ENCODE results near the gene UBE3A.

Gene UBE3A

DNA sequence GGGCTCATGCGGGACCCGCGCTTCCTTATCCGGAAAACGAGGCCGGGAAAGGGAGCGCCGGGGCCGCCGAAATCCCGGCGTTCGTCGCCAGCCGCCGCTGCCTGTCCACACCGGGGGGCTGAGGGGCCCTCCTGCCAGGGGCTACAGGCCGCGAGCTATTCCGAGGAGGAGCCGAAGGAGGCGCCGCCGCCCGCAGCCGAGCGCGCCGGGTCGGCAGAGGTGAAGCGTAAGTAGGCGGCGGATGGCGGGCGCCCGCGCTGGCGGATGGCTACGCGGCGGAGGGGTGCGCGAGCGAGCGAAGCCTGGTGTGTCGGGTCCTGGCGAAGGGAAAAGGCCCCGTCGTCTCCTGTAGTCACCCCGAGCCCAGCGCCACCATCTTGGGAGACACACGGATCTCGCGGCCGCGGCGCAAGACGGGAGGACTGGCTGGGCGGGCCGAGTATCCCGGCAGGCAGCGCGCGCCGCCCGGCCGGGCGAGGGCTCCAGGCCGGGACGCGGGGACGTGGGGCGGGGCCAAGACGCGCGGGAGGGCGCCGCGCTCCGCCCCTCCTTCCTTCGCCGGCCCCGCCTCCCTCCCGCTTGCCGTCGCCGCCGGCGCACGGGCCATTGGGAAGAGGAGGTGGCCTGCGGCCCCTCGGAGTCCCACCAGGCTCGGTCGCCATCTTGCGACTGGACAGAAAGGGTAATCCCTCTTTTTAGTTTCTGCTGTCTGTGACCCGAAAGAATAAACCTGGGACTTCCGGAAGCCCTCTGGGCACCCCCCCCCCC is at the start of gene UBE3A:
Gene UBE3A, minus strand, starts transcription at position 424 of the 768 bp plus-strand sequence. CDS start 29,917 bp downstream, outside the sequence.
- peak; percentile 93 to 96 for DNase-seq
- TF ChIP-seq POLR2A (IDR thresholded peaks at IDR 0.05; ENCODE audit: low read length) (peak; percentile 85), GATA1 (IDR thresholded peaks at IDR 0.05; ENCODE audit: low read depth, low read length) (no peak)

- TF ChIP-seq GATA1 (IDR thresholded peaks at IDR 0.05; ENCODE audit: low read depth, low read length), result no peak
- no peak for DNase-seq
Measured at GRCh38 chr15:25487226-25487884, 48.5 kb upstream of the UBE3A start.

DNA sequence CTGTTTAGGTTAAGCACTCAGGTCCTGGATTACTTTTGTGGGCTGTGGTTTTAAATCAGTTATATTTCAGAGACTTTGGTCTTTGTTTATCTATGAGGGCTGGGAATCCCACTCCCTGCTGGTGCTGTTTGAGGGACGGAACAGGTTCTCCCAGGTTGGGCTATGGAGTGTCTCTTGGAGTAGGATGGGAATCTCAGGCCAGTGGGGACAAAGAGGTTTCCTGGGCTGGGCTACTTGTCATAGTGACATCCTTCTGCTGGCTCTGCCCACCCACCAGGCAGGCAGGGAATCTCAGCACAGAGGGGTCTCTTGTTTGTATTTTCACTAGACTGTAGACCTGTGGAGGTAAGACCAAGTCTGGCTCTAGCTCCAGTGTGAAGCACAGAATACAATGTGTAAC is 47.2 kb upstream of the UBE3A start:
- no peak for TF ChIP-seq GATA1 (IDR thresholded peaks at IDR 0.05; ENCODE audit: low read depth, low read length)
- TF ChIP-seq POLR2A (IDR thresholded peaks at IDR 0.05; ENCODE audit: low read length), result no peak
- DNase-seq, result no peak

GRCh38 chr15:25481208-25481859 is 42.5 kb upstream of the UBE3A start:
- DNase-seq, result no peak
- no peak for TF ChIP-seq GATA1 (IDR thresholded peaks at IDR 0.05; ENCODE audit: low read depth, low read length)

- no peak for DNase-seq
- TF ChIP-seq POLR2A (IDR thresholded peaks at IDR 0.05; ENCODE audit: low read length) (no peak), GATA1 (IDR thresholded peaks at IDR 0.05; ENCODE audit: low read depth, low read length) (no peak)
Measured at GRCh38 chr15:25478313-25478712, 39.5 kb upstream of the UBE3A start.

DNA sequence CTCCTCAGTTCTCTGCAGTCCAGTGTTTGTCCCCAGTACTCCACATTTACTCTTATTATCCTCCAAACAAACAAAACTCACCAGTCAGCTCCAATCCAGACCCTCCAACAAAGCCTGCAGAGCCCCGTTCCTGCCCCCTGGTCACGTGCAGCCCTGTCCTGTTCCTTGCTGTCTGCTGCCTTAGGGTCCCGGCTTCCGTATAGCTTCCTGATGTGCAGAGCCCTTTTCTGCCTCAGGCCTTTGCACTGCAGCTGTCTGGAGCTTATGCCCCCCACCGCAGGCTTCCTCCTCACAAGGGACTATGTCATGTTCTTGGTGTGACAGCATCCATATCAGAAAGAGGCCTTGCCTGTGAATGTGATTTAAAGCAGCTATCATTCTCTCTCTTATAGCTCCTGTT is 39.0 kb upstream of the UBE3A start:
- TF ChIP-seq GATA1 (IDR thresholded peaks at IDR 0.05; ENCODE audit: low read depth, low read length), result no peak
- TF ChIP-seq POLR2A (IDR thresholded peaks at IDR 0.05; ENCODE audit: low read length), result no peak
- no peak for DNase-seq

DNA sequence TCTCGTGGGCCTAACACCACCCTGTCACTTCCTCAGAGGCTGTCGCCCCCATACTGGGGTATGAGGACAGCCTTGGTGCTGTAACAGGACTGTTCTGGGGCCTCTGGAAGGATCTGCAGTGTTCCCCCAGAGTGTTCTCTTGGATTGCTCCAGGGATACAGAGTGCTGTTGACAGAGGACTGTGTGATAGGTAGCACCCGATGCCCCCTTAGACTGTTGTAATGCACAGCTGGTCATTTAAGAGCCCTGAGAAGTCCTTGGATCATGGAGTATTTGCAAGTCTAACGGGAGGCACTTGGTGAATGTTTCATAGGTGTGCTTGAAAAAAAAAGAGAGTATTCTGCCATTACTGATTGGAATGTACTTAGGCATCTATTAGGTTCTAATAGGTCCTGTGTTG is 35.4 kb upstream of the UBE3A start:
- DNase-seq, result no peak
- TF ChIP-seq GATA1 (IDR thresholded peaks at IDR 0.05; ENCODE audit: low read depth, low read length) (no peak), POLR2A (IDR thresholded peaks at IDR 0.05; ENCODE audit: low read length) (no peak)

DNA sequence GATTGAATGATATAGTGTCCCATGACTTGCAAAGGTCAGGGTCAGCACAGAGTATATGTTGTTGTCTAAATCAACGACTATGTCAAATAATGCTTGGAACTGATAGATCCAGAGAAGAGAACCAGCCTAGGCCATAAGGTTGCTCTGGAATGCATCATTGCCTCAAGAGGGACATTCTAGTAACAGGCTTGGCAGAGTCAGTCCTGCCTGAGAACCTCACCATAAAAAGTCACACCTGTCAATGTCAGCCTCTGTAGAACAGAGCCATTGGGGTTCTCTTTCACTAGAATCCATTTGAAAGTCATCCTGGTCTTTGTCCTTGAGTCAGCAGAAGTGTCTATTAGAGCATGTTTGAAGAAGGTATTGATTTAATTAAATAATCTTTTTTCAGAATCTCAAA is 31.4 kb upstream of the UBE3A start:
- TF ChIP-seq GATA1 (IDR thresholded peaks at IDR 0.05; ENCODE audit: low read depth, low read length) (no peak), POLR2A (IDR thresholded peaks at IDR 0.05; ENCODE audit: low read length) (no peak)
- no peak for DNase-seq

DNA sequence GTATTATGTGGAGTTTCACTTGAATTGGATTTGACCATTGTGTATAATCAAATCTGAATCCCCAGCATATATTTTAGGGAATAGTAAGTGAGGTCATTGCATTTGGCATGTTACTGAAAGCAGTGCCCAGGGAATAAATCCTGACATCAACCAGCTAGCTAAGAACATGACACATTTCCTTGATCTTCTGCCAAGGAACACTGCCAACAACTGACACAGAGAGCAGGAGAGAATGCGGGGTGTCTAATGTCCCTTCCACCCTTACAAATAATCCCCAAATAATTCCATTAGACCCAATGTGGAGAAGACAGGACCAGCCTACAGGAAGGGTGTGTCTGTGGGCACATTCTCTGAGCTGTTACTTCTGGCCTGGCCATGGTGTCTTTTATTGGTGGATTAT is 30.6 kb upstream of the UBE3A start:
- no peak for DNase-seq
- TF ChIP-seq GATA1 (IDR thresholded peaks at IDR 0.05; ENCODE audit: low read depth, low read length), result no peak
- TF ChIP-seq POLR2A (IDR thresholded peaks at IDR 0.05; ENCODE audit: low read length), result no peak

GRCh38 chr15:25468611-25469010 is 29.8 kb upstream of the UBE3A start:
- TF ChIP-seq POLR2A (IDR thresholded peaks at IDR 0.05; ENCODE audit: low read length), result no peak
- TF ChIP-seq GATA1 (IDR thresholded peaks at IDR 0.05; ENCODE audit: low read depth, low read length), result no peak
- no peak for DNase-seq

DNA sequence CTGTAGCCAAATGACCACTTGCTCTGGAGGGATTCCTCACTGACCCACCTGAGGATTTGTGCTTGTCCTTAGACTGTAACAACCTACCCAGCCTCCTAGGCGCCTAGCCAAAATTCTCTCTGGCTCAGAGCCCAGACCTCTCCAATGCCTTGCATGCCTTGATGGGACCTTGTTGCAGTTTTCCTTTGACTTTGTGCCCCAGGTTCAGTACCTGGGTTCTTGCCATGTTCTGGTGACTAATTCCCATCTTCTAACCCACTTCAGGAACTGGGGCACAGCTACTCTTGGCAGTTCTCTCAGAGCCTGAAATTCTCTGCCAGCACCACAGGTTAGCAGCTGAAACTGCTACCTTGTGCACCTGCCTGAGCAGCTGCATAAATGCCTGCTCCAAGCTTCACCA is 27.0 kb upstream of the UBE3A start:
- DNase-seq, result no peak
- TF ChIP-seq GATA1 (IDR thresholded peaks at IDR 0.05; ENCODE audit: low read depth, low read length) (no peak), POLR2A (IDR thresholded peaks at IDR 0.05; ENCODE audit: low read length) (no peak)

DNA sequence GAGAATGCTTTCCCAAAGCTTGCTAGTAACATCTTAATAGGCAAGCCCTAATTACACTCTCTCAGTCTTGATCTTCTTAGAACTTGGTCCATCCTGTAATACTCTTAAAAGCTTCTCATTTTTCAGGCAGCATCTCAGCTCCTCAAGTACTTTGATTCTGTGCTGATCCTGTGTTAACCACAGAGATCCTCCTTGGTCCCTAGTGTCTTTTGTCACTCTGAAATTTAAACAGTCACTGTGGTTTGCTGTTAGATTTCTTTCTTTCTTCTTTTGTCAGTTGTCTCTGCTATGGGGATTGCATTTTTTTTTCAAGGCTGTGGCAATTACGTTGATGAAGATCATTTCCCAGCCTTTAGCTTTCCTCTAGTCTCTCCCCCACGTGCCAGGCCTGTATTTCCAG is 26.0 kb upstream of the UBE3A start:
- TF ChIP-seq GATA1 (IDR thresholded peaks at IDR 0.05; ENCODE audit: low read depth, low read length) (no peak), POLR2A (IDR thresholded peaks at IDR 0.05; ENCODE audit: low read length) (no peak)
- DNase-seq, result no peak

- TF ChIP-seq GATA1 (IDR thresholded peaks at IDR 0.05; ENCODE audit: low read depth, low read length) (no peak), POLR2A (IDR thresholded peaks at IDR 0.05; ENCODE audit: low read length) (no peak)
- no peak for DNase-seq
Measured at GRCh38 chr15:25464383-25464782, 25.6 kb upstream of the UBE3A start.

- TF ChIP-seq GATA1 (IDR thresholded peaks at IDR 0.05; ENCODE audit: low read depth, low read length) (no peak), POLR2A (IDR thresholded peaks at IDR 0.05; ENCODE audit: low read length) (no peak)
- no peak for DNase-seq
Measured at GRCh38 chr15:25456196-25456595, 17.4 kb upstream of the UBE3A start.

DNA sequence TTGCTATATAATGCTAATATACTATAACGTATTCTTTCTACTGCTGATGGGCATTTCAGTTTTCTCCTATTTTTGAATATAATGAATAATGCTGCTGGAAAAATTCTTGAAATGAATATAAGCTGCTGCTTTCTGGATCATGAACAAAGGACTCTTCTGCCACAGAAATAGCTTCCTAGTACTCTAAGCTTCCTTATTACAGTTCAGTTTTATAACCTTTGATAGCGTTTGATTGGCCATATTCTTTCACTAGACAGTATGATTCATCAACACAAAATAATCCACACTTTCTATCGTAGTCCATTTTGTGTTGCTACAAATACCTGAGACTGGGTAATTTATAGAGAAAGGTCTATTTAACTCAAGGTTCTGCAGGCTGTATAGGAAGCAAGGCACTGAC is 16.4 kb upstream of the UBE3A start:
- no peak for TF ChIP-seq GATA1 (IDR thresholded peaks at IDR 0.05; ENCODE audit: low read depth, low read length)
- no peak for TF ChIP-seq POLR2A (IDR thresholded peaks at IDR 0.05; ENCODE audit: low read length)

More for the DNA sequence above, 16.4 kb upstream of the UBE3A start:
- no peak for DNase-seq

Data from erythroblast (primary cell).